DND-41 (cell line): ENCODE results near the gene RNF123.

Experiments
- CTCF ChIP-seq: IDR thresholded peaks from 2 replicates; pipeline ENCODE4 v1.5.1; 2012; ENCODE audit warnings: borderline replicate concordance, low read length, moderate library complexity, mild to moderate bottlenecking; ENCODE audit not compliant: poor library complexity, severe bottlenecking; ENCODE audit errors: extremely low read depth
- EZH2 ChIP-seq: IDR thresholded peaks from 3 replicates; pipeline ENCODE4 v1.6.1; 2012; ENCODE audit warnings: borderline replicate concordance, low read depth, mild to moderate bottlenecking, moderate library complexity, low read length, inconsistent platforms; ENCODE audit not compliant: severe bottlenecking

DNA sequence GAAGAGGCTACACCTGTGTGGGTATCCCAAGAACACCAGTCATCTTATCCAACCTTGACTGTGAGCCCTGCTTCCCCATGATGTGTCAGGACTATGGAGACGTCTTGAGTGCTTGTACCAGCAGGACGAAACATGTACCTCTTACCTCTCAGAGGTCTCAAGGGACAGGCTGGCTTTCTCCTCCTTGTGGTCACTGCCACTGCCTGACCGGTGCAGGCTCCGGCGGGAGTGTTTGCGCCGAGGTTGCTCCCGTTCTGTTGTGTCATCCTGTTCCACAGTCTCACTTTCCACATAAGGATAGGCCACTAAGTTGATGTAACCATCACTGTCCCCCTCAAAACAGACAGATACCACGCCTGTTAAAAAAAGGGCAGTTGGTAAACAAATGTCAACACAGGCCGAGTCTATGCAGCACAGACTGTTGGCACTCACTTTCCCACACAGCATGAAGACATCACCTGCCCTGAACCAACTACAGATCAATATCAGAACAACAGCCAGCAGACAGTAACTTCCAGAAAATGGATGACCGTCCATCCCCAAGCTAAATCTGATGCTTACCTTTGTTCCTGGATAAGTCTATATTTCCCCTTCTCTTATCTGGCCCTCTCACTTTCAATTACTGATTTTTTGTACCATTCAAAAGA is 48.8 kb downstream of the RNF123 start:
- TF ChIP-seq CTCF (no peak), EZH2 (no peak)
